IMR-90 (cell line): ENCODE results near the gene TENM3. TPM values are rescaled to one million over a fixed set of nuclear protein-coding genes. Genes with fewer than 3 reads are reported as not detected.

ENCODE experiments used
- ATAC-seq: fragments of 200-7000 bp; cut with Tn5 transposase; 2 replicates; pipeline ENCODE4 v1.9.1; 2020; ENCODE audit warnings: low read depth, mild to moderate bottlenecking, moderate library complexity
- BruUV-seq: library from RNA; stranded (reverse); fragments of 400-500 nt; replicated peaks from 2 replicates; lab custom pipeline; 2021; lab: Mats Ljungman, UMichigan
- CTCF ChIA-PET: fragments of 300-600 bp; formaldehyde crosslinking; extraction: SDS; loops from one replicate; lab custom pipeline; 2021; ENCODE audit warnings: antibody characterized with exemption; lab: Yijun Ruan, JAX
- POLR2A ChIA-PET: fragments of 300-600 bp; sonication (Branson Sonifier 250); formaldehyde crosslinking; loops from one replicate; lab custom pipeline; 2022; ENCODE audit warnings: antibody characterized with exemption; ENCODE audit not compliant: unreplicated experiment; lab: Charles Lee
- DNase-seq: peaks from one replicate; pipeline ENCODE4 v3.0.0; 2013
- H2AFZ ChIP-seq: replicated peaks from 2 replicates; pipeline ENCODE3; 2013; ENCODE audit warnings: low read length, mild to moderate bottlenecking; ENCODE audit not compliant: poor library complexity
- H2AK5ac ChIP-seq: 2 replicates; pipeline ENCODE4 v1.6.1; 2013; ENCODE audit warnings: low read depth, low read length, inconsistent platforms
- H2AK9ac ChIP-seq: replicated peaks from 2 replicates; pipeline ENCODE3; 2013; ENCODE audit warnings: mild to moderate bottlenecking, low read depth, low read length, moderate library complexity; ENCODE audit not compliant: poor library complexity
- H2BK120ac ChIP-seq: 2 replicates; pipeline ENCODE4 v1.6.1; 2013; ENCODE audit warnings: low read depth, low read length, inconsistent platforms
- H2BK15ac ChIP-seq: 3 replicates; pipeline ENCODE4 v1.6.1; 2013; ENCODE audit warnings: low read depth, low read length, inconsistent platforms
- H2BK20ac ChIP-seq: 2 replicates; pipeline ENCODE4 v1.6.1; 2013; ENCODE audit warnings: low read depth, mild to moderate bottlenecking, inconsistent platforms, low read length, moderate library complexity
- H2BK5ac ChIP-seq: 2 replicates; pipeline ENCODE4 v1.6.1; 2013; ENCODE audit warnings: mild to moderate bottlenecking, low read depth, low read length, inconsistent platforms; ENCODE audit not compliant: poor library complexity, severe bottlenecking
- H3K14ac ChIP-seq: replicated peaks from 2 replicates; pipeline ENCODE4 v1.6.1; 2013; ENCODE audit warnings: low read depth, low read length, inconsistent platforms
- H3K18ac ChIP-seq: 2 replicates; pipeline ENCODE4 v1.6.1; 2013; ENCODE audit warnings: low read depth, low read length, control low read depth
- H3K23ac ChIP-seq: 2 replicates; pipeline ENCODE4 v1.6.1; 2013; ENCODE audit warnings: low read depth, low read length, inconsistent platforms
- H3K27ac ChIP-seq: 2 replicates; pipeline ENCODE4 v1.5.1; 2013; ENCODE audit warnings: mild to moderate bottlenecking, control low read depth, low read length; ENCODE audit not compliant: insufficient read depth
- H3K27me3 ChIP-seq: 2 replicates; pipeline ENCODE4 v1.6.1; 2013; ENCODE audit warnings: low read length; ENCODE audit not compliant: control insufficient read depth, insufficient read depth
- H3K36me3 ChIP-seq: 2 replicates; pipeline ENCODE4 v1.6.1; 2013; ENCODE audit warnings: low read length, mixed read lengths; ENCODE audit not compliant: control insufficient read depth, insufficient read depth
- H3K4ac ChIP-seq: 2 replicates; pipeline ENCODE4 v1.6.1; 2013; ENCODE audit warnings: low read depth, low read length, inconsistent platforms
- H3K4me1 ChIP-seq: 2 replicates; pipeline ENCODE4 v1.6.1; 2013; ENCODE audit warnings: low read length, mixed read lengths; ENCODE audit not compliant: control insufficient read depth, insufficient read depth
- H3K4me2 ChIP-seq: 2 replicates; pipeline ENCODE4 v1.6.1; 2013; ENCODE audit warnings: low read depth, mild to moderate bottlenecking, control low read depth, low read length, moderate library complexity
- H3K4me3 ChIP-seq: 2 replicates; pipeline ENCODE4 v1.5.1; 2013; ENCODE audit warnings: low read depth, mild to moderate bottlenecking, control low read depth, low read length, moderate library complexity; ENCODE audit not compliant: insufficient read depth
- H3K56ac ChIP-seq: 2 replicates; pipeline ENCODE4 v1.6.1; 2013; ENCODE audit warnings: low read length, inconsistent platforms; ENCODE audit not compliant: insufficient read depth; ENCODE audit errors: extremely low read depth
- H3K79me1 ChIP-seq, 2 experiments: 2 replicates each; pipeline ENCODE4 v1.6.1; 2013; ENCODE audit warnings: low read length in 2 of 2, inconsistent platforms in 1 of 2, low read depth in 1 of 2
- H3K9ac ChIP-seq: 2 replicates; pipeline ENCODE4 v1.6.1; 2013; ENCODE audit warnings: low read depth, low read length, control low read depth
- H3K9me1 ChIP-seq: 2 replicates; pipeline ENCODE4 v1.6.1; 2013; ENCODE audit warnings: low read length, inconsistent platforms; ENCODE audit not compliant: insufficient read depth
- H3K9me3 ChIP-seq: 2 replicates; pipeline ENCODE4 v1.6.1; 2013; ENCODE audit warnings: low read length; ENCODE audit not compliant: control insufficient read depth, insufficient read depth
- H4K20me1 ChIP-seq: 2 replicates; pipeline ENCODE4 v1.6.1; 2013; ENCODE audit warnings: low read length, inconsistent platforms; ENCODE audit not compliant: insufficient read depth
- H4K5ac ChIP-seq: 2 replicates; pipeline ENCODE4 v1.6.1; 2013; ENCODE audit warnings: mild to moderate bottlenecking, low read depth, low read length, control low read depth
- H4K8ac ChIP-seq, 2 experiments: 2 replicates each; pipeline ENCODE4 v1.6.1; 2013; ENCODE audit warnings: low read depth in 2 of 2, low read length in 2 of 2, control low read depth in 1 of 2, inconsistent platforms in 1 of 2
- H4K91ac ChIP-seq: 2 replicates; pipeline ENCODE4 v1.6.1; 2013; ENCODE audit warnings: low read depth, low read length, inconsistent platforms; ENCODE audit not compliant: insufficient read depth
- ELK1 ChIP-seq: fragments of 150-350 bp; IDR thresholded peaks from 2 replicates; pipeline ENCODE4 v1.6.1; 2016; ENCODE audit warnings: low read depth, mild to moderate bottlenecking, low read length, moderate library complexity, borderline replicate concordance
- FOS ChIP-seq: fragments of 150-350 bp; IDR thresholded peaks from 2 replicates; pipeline ENCODE4 v1.6.1; 2016; ENCODE audit warnings: low read depth, low read length
- RCOR1 ChIP-seq: IDR thresholded peaks from 2 replicates; pipeline ENCODE4 v1.6.1; 2012; ENCODE audit warnings: mild to moderate bottlenecking, low read length, improper control_type of control experiment; ENCODE audit not compliant: insufficient replicate concordance
- RFX5 ChIP-seq: IDR thresholded peaks from 2 replicates; pipeline ENCODE4 v1.8.0; 2012; ENCODE audit warnings: low read depth, mild to moderate bottlenecking, low read length, moderate library complexity
- SMC3 ChIP-seq: fragments of 150-350 bp; IDR thresholded peaks from 2 replicates; pipeline ENCODE4 v1.6.1; 2016; ENCODE audit warnings: low read depth, mild to moderate bottlenecking, antibody characterized with exemption, low read length, moderate library complexity
- WGBS, 2 experiments: methylation state at CpG; one replicate each; pipeline versions ENCODE4 v1.1.5 to v1.1.7; 2013; ENCODE audit warnings: missing lambda C conversion rate in 2 of 2; ENCODE audit not compliant: insufficient read length in 1 of 2; ENCODE audit errors: extremely low coverage in 2 of 2; 5-methylcytosine and 5-hydroxymethylcytosine counted together
- dilution Hi-C: fragments of 300-500 bp; cut with HindIII; formaldehyde crosslinking; loops from one replicate; pipeline ENCODE4 v1.14.3; 2018; ENCODE audit warnings: low sequenced_read_pairs; ENCODE audit not compliant: unreplicated experiment
- in situ Hi-C: fragments of 300-500 bp; cut with MboI; formaldehyde crosslinking; loops from 3 replicates; pipeline ENCODE4 v1.14.3; 2019; ENCODE audit warnings: low sequenced_read_pairs, inconsistent platforms, mixed read lengths
- intact Hi-C: fragments of 100-400 bp; cut with micrococcal nuclease; formaldehyde crosslinking; loops from 2 replicates; pipeline ENCODE4 v1.10.0; 2022
- polyA plus RNA-seq, 3 experiments: library from polyadenylated mRNA; depleted of rRNA; stranded (reverse); fragments of >200 nt; gene quantifications; 2 replicates each; pipeline ENCODE4 v1.2.3, GENCODE V29; 2012; ENCODE audit warnings: low replicate concordance in 1 of 3
- total RNA-seq: library from RNA; depleted of rRNA; stranded (reverse); fragments of >200 nt; gene quantifications from 2 replicates; pipeline ENCODE4 v1.2.3, GENCODE V29; 2012

TENM3 gene
- total and polyA plus RNA-seq, 2 of the 4 experiments (the other 2 are of a cell fraction), result 29.9 to 173 TPM

- Histone ChIP-seq H4K91ac (no peak overlapping the region), H2AK5ac (peak overlapping the region; percentile 57; the same call in 1 of the 2 replicates), H3K9ac (no peak overlapping the region), H3K4me3 (no peak overlapping the region), H3K14ac (no peak overlapping the region), H3K36me3 (no peaks in the 10 kb centered on the region), H3K27me3 (no peaks in the 10 kb centered on the region), H3K4me2 (no peak overlapping the region), H3K4me1 (peaks cover 3% of the 10 kb centered on the region; the same call in 1 of the 2 replicates), H2AFZ (no peak overlapping the region), H4K5ac (no peak overlapping the region), H2BK120ac (no peak overlapping the region), H2BK5ac (peak overlapping the region; percentile 5), H3K9me3 (0 out of 2 replicates have a peak, but pooled peaks cover 4% of the 10 kb centered on the region), H2BK20ac (peak overlapping the region; percentile 32; the same call in 1 of the 2 replicates), H3K56ac (no peak overlapping the region), H3K23ac (no peak overlapping the region), H3K18ac (no peak overlapping the region), H2AK9ac (peak overlapping the region; percentile 17), H2BK15ac (peak overlapping the region; percentile 57; the same call in 1 of the 3 replicates), H3K9me1 (no peaks in the 10 kb centered on the region), H3K27ac (no peak overlapping the region), H3K4ac (peak overlapping the region; percentile 28; the same call in 1 of the 2 replicates), H4K20me1 (no peaks in the 10 kb centered on the region), H3K79me1 (peaks cover 5 to 9% of the 10 kb centered on the region in 2 experiments; a peak in 2 of 4 replicates), H4K8ac (peak overlapping the region in 1 of 2 experiments; percentile 43; a peak in 2 of 4 replicates)
- CTCF ChIA-PET, result interaction anchor here (0.6 kb wide), 2 partner anchors 194 to 696 kb away, joined by 3 to 5 read pairs; no protein-coding TSS in a partner anchor
- intact Hi-C loops, result no loop called here
- TF ChIP-seq ELK1, result no peak
- TF ChIP-seq RCOR1, result no peak
- TF ChIP-seq SMC3, result no peak
- TF ChIP-seq RFX5, result no peak
- TF ChIP-seq FOS, result no peak
- DNase-seq, result no peak
- BruUV-seq, result no TSS peak
- ATAC-seq, result no peak
- dilution Hi-C loops, result no loop called here
- in situ Hi-C loops, result no loop called here
- 88% methylated on average over 2 of the region's 7 CpGs; no CpG with 5 or more reads in 1 of the 2 experiments for WGBS, 2 experiments
- POLR2A ChIA-PET, result no interaction called here
Observed at GRCh38 chr4:182593402-182593801, 350.2 kb downstream of the TENM3 start.
